ENCODE measurements around the gene XIRP2.
"Not testable (repeated sequence)": the region's sequence is repeated elsewhere in the genome, so short reads cannot be mapped to it uniquely, and the experiment has no call there.

The XIRP2 gene

DNA sequence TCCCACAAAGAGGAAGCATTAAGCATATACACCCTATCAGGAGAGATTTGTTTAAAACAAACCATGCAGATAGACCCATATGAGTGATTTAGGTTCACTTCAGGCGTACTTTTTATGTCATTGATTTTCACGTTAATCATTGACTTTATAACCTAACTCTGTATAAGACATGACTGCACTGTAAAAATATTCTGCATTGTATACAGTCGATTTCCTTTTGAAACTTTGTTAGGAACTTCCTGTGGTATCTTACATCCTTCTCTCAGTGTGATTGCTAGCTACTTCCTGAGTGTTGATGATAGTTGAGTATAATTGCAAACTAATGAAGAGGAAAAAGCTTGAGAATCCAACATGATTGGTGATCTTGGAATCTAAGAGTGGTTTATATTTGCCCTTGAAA is 69.4 kb downstream of the XIRP2 start:
- DNase-seq, result no peak

DNA sequence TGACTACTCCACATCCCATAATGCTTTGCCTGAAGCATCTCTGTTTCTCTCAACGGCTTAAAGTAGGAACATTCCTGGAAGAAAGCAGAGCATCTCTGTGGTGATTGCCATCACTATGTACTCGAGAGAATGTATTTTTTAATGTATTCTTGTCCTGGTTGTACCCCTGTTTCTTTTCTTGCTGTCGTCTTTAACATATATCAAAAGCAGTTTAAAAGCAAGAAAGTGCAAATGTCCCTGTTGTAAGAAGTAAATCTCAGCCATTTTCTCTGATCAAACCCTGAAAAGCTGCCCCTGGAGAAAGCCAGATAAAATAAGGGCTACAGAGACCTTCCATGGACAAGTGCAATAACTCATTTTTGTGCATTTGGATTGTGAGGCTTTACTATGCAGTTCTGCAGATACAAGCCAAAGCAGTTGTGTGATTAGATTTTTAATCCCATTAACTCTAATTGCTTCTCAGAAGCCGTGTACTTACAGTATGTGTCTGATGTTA is 70.8 kb downstream of the XIRP2 start:
- DNase-seq, result no peak

DNA sequence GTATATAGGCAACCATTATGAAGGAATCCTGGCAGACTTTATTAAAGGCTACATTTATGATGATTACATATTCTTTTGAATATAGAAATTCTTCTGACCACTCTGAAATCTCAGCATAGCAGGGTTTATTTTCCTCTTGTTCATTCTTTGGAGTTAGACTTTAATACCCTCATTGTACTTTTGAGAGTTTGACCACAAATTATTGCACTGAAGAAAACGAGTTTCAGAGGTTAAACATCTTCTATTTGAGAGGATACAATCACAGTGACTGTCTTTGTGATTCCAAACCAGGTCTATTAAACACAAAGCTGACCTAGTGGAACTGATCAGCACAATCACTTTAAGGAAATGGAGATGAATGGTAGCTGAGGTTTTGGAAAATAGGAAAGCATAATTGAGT is 71.3 kb downstream of the XIRP2 start:
- no peak for DNase-seq

DNA sequence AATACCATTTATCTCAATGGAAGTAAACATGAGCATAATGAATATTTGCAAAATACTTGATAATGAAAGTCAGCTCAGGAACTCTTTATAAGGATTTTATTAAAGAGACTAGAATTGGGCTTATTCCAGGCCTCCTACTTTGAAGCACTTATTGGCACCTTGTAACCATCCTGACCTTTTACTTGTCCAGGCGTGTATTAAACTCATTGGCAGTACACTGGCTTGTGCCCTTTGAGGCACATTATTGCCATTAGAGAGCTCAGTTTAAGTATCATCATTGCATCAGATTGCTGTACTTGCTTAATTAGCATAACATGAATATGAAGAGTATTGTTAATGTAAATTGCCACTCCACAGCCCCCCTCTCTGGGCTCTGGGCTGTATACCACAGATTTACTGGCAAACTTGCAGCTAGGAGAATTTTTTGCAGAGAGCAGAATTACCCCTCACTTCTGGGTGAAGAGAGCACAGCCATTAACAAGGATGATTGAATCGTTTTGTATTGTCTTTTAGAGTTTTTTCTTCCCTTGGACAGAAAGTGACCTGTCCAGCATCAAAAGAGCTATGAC is 72.5 kb downstream of the XIRP2 start:
- no peak for DNase-seq

DNA sequence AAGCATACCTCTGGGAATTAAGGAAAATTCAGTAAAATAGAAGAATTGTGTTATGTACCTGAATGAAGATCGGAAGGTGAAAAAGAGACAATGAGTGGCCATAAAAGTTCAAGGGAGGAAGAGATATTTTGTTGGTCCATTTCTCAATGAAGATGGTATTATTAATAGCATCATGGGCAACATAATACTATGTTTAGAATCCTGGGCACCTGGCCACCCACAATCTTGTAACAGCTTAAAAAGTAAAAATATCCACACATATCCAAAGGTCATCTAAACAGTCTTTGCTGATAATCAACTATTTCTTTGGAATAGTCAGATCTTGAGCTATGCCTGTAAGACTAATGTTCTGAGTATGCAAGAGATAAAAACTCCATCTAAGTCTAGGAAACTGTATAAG is 73.7 kb downstream of the XIRP2 start:
- DNase-seq, result no peak

DNA sequence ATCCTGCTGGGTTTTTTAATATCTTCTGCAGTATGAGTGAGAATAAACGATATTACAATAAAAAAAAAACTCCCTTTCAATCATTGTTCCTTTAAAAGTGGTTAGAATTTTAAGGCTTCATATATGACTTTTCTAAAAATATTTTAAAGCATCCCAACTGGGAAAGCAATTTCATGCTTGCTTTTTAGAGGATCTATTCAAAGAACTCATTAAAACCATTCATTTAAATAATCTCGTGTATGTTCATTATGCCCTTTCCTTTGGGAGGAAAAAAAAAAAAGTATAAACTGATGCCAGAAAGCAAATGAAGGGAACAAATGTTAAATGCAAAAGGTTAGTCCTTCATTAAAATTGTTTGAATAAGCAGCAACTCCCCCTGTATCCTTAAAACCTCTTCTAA is 81.2 kb downstream of the XIRP2 start:
- DNase-seq, result no peak

DNA sequence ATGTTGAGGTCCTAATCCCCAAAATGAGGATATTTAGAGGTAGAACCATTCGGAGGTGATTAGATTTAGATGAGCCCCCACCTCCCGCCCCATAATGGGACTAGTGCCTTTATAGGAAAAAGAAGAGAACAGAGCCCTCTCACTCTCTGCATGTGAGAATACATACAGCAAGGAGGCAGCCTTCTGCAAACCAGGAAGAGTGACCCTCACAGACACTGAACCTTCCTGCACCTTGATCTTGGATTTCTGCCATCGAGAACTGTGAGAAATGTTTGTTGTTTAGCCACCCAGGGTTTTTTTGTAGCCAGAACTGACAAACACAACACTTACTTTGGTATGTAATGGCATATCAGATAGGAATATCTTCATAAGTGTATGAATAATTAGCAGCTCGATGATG is 83.7 kb downstream of the XIRP2 start:
- DNase-seq, result no peak

DNA sequence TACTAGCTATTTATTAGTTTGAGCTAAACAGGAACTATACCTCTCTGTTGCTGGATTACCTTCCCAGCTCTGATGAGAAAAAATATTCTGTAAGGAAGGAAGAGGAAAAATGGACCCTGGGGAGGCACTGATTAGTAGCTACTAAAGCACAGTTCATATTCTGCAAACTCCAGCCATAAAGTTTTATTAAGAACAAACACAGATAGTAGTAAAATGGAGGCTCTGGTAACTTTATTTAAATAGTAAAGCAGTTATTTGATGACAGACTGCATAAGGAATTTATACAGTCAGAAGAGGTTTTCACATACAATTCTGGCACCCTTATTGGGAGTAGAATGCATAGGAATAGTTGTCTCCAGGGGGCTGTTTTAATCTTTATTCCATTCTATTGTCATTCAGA is 84.1 kb downstream of the XIRP2 start:
- DNase-seq, result no peak

DNA sequence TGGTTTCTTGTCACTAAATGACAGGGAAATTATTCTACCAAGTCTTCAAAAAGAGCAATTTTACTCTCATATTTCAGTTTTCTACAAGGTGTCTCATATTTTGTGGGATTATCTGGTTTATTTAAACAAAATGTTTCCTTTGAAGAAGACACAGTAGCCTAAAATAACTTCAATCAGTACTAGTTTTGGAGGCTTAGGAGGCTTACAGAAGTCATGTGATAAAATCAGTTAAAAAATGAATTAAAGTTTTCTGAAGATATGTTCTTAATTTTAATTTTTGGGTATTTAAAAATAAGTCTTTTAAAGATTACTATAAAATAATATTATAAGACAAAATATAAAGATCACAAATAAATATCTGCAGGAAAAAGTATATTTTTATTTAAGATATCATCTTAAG is 95.9 kb downstream of the XIRP2 start:
- DNase-seq, result no peak

DNA sequence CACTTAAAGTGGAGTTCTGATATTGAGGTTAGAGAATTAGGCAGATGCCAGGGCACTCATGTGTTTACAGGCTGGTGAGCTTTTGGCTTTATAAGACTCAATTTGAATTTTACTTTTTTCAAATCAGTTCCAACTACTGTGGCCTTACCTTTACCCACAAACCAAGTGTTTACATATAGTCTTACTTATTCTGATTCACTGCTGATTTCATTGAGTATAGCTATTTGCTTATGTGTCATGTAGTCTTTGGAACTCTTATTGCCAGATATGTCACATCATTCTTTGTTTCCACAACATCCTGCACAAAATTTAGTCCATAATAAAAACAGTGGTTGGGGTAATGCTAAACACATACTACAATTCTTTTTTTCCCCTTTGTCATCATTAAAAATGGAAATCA is 96.5 kb downstream of the XIRP2 start:
- DNase-seq, result no peak

DNA sequence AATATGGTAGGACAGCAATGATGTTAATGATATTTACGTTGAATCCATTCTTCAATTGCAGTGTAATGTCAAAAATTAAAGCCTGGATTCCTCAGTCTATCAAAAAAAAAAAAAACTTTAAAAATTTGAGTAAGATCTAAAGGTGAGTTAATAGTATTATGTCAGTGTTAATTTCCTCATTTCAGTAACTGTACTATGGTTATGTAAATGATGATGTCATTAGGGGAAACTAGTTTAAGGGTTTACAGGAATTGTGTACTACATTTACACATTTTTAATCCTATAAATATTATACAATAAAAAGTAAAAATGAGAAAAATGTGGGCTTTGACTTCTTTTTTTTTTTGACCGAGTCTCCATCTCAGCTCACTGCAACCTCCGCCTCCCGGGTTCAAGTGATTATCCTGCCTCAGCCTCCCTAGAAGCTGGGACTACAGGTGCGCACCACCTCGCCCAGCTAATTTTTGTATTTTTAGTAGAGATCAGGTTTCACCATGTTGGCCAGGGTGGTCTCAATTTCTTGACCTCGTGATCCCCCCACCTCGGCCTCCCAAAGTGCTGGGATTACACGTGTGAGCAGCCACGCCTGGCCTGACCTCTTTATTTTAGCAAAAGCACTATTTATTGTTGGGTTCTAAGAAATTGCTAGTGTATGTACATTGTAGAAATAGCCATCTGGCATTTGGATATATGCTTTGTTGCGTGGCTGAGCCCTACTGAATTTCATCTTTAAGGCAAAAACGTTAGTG is 106.5 kb downstream of the XIRP2 start:
- no peak for DNase-seq

DNA sequence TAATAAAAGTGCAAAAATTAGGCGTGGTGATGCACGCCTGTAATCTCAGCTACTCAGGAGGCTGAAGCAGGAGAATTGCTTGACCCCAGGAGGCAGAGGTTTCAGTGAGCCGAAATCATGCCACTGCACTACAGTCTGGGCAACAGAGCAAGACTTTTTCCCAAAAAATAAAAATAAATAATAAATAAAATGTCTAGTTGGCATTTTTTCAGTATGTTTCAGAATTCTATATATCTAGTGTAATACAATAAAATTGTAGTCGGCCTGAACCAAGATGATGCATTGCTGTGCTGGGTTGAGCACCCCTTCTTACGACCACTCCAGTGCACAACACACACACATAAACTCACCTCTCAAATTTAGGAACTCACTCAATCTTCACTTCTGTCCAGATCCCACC is 108.2 kb downstream of the XIRP2 start:
- DNase-seq, result no peak

DNA sequence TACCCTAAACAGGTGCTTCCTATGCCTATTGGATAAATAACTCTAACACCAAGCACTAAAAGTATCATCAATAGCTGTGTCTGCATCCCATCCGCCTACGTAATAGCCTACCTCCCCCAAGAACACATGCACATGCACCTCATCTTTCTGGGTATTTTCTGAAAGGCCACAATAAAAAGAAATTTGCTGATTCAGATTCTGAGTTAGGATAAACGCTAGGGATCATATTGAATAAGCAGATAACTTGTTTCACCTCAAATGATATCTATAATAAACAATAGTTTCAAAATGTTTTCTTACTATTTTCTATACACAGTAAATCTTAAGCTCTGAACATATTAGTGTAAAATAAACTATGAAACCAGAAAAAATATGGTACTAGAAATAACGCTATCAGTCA is 112.9 kb downstream of the XIRP2 start:
- no peak for DNase-seq

DNA sequence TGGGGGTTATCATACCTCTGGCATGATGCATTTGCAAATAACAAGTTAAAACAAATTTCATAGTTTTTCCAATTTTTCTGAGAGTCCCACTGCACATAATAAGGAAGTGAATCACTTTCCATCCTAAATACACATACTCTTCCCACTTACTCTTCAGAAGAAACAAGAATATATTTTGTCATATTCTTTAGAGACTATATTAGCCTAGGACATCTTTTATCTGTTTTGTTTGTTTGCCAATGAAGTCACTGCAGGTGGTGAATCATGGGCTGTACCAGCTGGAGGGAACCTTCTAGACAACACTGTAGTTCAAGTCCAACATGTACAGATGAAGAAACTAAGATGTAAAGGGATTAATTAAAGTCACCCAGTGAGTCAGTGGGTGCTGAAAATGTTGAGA is 116.8 kb downstream of the XIRP2 start:
- DNase-seq, result no peak

DNA sequence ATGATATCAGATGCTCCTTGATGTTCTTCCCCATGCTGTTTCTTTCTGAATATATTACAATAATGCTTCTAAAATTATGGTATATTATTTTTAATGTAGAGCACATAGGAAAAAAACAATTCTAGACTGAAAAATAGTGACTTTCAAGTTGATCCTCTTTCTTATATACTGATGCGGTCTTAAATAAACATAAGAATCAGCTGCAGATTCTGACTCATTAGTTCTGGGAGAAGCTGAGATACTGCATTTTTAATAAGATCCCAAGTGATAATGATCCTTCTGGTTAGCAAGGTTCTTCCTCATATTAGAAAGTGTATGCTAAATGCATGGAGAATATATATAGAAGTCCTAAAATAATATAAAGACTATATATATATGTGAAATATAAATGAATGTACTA is 124.9 kb downstream of the XIRP2 start:
- DNase-seq, result no peak

DNA sequence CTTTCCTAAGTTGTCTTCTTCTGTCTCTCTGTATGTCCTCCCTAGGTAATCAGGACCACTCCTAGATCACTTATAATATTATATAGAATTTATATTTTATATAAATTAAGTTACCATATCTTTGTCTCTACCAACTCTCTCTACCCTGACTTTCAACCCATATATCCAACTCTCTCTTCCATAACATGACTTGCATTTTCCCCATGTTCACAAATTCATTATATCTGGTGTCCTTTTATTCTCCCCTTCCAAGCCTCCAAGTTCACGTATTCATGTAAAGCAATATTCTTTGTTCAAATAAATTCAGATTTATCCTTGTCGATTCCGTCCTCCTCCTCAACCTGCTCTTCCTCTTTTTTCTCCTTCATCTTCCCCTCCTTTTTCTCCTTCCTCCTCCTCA is 127.5 kb downstream of the XIRP2 start:
- DNase-seq, result no peak

DNA sequence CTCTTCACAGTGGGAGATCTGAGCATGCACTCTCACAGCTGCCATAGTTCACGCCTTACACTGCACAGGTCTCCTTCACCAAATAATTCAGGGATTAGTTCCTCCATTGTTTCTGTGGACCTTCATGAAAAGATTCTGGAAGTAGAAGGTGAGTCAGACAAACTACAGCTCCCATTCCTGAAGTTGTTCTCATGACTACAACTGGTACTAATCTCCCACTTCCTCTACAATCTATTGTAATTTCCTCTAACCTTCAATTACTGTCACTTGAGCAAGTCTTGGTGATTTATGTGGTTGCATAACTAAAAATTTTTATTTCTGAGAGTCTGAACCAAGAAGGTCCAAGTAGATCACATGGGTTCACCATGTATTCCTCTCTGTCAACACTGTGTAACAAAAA is 128.7 kb downstream of the XIRP2 start:
- no peak for DNase-seq

DNA sequence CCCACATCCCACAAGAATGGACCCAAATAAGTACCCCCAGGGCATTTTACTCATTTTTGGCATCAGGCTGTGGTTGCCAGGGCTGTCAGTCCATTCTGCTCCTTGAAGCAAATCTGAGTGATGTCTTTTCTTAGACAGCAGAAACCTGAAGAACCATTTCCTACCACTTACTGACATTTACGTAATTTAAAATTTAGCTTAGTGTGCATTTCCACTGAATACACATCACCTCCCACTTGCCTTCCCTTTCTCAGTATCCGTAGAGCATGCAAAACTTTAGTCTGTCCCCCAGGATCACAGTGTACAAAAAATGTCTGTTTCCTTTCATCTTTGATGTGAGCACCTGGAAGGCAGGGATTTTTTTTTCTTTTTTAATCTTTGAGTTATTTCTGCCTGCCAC is 130.3 kb downstream of the XIRP2 start:
- no peak for DNase-seq

DNA sequence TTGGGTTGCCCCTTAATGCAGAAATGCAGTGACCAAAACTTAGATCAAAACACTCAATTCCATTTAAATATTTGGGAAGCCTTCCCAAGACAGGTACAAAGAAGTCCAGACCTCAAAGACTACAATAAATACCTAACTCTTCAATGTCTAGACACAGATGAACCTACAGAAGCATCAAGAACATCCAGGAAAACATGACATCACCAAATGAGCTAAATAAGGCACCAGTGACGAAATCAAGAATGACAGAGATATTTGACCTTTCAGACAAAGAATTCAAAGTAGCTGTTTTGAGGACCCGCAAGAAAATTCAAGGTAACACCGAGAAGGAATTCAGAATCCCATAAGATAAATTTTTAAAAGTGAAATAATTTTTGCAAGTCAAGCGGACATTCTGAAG is 140.2 kb downstream of the XIRP2 start:
- DNase-seq, result no peak

DNA sequence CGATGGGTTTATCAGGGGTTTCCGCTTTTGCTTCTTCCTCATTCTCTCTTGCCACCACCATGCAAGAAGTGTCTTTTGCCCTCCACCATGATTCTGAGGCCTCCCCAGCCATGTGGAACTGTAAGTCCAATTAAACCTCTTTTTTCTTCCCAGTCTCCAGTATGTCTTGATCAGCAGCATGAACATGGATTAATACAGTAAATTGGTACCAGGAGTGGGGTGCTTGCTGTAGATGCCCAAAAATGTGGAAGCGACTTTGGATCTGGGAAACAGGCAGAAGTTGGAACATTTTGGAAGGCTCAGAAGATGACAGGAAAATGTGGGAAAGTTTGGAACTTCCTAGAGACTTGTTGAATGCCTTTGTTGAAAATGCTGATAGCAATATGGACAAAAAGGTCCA is 146.7 kb downstream of the XIRP2 start:
- DNase-seq, result not testable (repeated sequence)

DNA sequence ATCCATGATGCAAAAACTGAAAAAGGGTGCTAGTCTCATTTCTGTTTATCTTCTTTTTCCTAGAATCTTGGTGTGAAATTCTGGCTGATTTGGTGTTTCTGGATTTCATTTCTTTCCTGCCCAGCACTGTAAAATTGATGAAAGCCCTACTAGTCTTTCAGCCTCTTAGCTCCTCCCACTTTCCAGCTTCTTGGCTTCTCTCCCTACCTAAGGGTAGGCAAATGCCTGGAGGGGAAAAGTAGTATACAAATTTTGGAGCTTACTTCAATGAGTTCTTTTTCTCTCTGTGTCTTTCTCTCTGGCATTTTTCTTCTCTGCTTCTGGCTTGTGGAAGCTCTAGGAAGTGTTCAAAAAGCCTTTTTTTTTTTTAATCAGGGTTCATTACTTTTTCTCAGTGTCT is 160.5 kb downstream of the XIRP2 start:
- DNase-seq, result no peak

DNA sequence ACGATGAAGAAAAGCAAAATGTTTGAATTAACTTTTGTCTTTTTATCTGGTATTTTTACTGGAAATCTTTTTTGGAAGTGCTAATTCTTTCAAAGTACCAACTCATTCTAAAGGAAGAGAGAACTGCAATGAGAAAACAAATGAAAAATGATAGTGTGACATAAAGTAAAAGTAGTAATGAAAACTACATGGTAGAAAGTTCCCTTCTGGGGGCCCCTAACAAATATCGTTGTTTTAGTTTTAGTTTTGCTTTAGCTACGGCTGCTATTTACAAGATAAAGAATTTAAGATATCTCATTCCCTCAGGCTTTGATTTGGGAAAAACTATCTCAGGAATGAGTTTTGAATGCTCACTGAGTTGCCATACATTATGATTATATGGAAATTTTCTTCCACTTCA is 161.4 kb downstream of the XIRP2 start:
- no peak for DNase-seq

DNA sequence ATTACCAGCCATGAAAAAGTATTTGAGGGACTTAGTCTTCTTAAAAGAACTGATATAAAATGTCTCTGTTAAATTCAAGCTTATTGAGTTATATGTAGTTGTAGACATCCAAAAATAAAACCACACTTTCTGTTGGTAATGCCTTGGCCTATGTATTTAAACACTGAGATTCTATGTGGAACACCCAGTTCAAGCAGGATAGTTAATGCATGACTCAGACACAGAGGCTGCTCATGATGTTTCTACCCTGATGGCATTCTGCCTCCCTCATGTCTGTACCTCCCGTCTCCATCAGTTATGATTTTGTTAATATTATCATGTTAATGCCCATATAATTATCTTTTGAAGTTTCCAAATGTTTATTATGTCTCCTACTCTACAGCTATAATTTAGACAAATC is 164.5 kb downstream of the XIRP2 start:
- no peak for DNase-seq

DNA sequence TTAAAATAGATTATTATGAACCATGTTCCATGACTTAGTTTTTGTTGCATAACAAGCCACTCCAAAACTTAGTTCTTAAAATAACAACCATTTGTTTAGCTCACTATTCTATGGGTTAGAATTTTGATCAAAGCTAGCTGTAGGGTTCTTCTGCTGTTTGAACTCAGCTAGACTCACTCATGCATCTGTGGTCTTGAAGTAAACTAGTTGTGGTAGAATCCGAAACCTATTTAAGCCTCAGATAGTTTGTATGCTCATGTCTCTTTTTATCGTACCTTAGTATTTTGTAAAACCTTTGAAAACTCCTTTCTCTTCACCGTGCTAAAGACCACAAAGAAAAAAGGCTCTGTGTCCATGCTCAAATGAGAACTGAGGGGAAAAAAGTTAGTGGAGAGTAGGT is 166.6 kb downstream of the XIRP2 start:
- no peak for DNase-seq

DNA sequence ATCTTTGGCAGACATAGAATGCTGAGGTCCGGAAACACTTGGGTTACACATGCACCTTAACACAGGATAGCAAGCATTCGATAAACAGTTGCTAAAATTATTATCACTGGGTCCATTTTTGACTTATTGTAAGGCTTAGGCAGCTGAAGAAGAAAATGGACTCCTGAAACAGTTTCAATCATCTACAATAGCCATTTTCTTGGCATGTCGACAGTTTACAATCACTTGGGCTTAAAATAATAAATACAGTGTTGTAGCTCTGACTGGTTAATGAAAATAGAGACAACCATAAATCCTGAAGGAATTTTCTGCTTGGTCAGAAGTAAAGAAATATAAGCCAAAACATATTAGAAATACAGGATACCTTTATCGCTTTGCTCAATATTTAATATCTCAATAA is 169.2 kb downstream of the XIRP2 start:
- DNase-seq, result no peak
